ENCODE measurements around the gene PRSS16.

GRCh38 chr6:27295301-27296079, 48.0 kb downstream of the PRSS16 start:
- TF ChIP-seq CTCF (IDR thresholded peaks at IDR 0.05) (no peak), EP300 (IDR thresholded peaks at IDR 0.05) (no peak)

Measured in sigmoid colon (tissue), 4 donors.